ENCODE data around the gene OR2L13.
"Not testable (repeated sequence)": the region's sequence is repeated elsewhere in the genome, so short reads cannot be mapped to it uniquely, and the experiment has no call there.

Gene OR2L13, protein sequence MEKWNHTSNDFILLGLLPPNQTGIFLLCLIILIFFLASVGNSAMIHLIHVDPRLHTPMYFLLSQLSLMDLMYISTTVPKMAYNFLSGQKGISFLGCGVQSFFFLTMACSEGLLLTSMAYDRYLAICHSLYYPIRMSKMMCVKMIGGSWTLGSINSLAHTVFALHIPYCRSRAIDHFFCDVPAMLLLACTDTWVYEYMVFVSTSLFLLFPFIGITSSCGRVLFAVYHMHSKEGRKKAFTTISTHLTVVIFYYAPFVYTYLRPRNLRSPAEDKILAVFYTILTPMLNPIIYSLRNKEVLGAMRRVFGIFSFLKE

GRCh38 chr1:248094884-248095283 lies at the start of gene OR2L13:
Gene OR2L13, plus strand, starts transcription at chr1:248095184. Its CDS starts 4,192 bp downstream, at chr1:248099376.
- DNase-seq (ENCODE audit: low read depth in 2 of 2) = no peak

- DNase-seq (ENCODE audit: low read depth in 2 of 2) = no peak
These were observed 49.8 kb upstream of the OR2L13 start for GRCh38 chr1:248045209-248045608.

GRCh38 chr1:248046536-248046935 lies 48.4 kb upstream of the OR2L13 start, which contains the start of gene OR2L3:
Gene OR2L3, plus strand, starts transcription at chr1:248046836. Its CDS starts 13,846 bp downstream, at chr1:248060682.
- no peak for DNase-seq (ENCODE audit: low read depth in 2 of 2)

DNA sequence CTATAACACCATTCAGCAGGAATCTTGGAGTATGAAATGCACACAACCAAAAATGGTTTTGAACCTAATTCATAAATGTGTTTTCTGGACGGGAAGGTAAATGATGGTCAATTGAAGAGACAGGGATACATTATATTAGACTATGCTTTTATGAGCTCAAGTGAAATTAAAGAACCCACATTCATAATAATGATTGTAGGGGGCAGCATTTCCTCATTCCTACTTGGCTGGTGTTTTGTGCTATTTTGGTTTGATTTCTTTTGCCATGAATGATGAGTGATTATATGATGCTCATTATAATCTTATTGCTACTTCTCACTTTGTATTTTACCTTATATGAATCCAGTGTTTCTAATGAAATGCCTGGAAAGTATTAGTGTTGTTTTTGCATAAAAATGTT lies 48.0 kb upstream of the OR2L13 start:
- DNase-seq (ENCODE audit: low read depth in 2 of 2) = no peak

DNA sequence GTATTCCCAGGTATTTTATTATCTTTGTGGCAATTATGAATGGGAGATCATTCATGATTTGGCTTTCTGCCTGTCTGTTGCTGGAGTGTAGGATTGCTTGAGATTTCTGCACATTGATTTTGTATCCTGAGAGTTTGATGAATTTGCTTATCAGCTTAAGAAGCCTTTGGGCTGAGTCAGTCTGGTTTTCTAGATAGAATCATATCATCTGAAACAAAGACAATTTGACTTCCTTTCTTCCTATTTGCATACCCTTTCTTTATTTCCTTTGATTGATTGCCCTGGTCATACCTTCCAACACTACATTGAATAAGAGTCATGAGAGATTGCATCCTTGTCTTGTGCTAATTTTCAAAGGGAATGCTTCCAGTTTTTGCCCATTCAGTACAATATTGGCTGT lies 40.3 kb upstream of the OR2L13 start:
- no peak for DNase-seq (ENCODE audit: low read depth in 2 of 2)

DNA sequence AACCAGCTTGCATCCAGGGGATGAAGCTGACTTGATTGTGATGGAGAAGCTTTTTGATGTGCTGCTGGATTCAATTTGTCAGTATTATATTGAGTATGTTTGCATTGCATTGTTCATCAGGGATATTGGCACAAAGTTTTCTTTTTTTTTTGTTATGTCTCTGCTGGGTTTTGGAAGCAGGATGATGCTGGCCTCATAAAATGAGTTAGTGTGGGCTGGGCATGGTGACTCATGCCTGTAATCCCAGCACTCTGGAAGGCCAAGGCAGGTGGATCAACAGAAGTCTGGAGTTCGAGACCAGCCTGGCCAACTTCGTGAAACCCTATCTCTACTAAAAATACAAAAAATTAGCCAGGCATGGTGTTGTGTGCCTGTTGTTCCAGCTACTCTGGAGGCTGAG lies 39.7 kb upstream of the OR2L13 start:
- no peak for DNase-seq (ENCODE audit: low read depth in 2 of 2)

DNA sequence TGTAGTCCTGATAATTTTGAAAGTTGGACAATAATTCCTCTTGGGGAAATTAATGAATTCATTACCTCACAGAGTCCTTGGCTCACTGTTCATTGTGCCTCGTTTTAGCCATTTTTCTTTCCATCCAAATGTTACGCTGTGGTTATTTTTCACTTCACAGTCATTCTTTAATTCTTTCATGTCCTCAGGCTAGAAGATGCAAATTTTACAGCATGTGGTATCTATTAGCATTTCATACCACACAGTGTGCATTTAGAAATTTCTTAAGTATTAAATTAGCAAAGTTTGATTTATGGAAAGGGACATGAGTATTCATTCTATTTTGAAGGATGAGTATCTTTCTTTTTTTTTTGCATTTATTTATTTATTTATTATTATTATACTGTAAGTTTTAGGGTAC lies 29.9 kb upstream of the OR2L13 start:
- DNase-seq (ENCODE audit: low read depth in 2 of 2) = no peak

- DNase-seq (ENCODE audit: low read depth in 2 of 2) = no peak
These were observed 29.4 kb upstream of the OR2L13 start for GRCh38 chr1:248065604-248066003.

GRCh38 chr1:248083864-248084263 lies 11.1 kb upstream of the OR2L13 start:
- DNase-seq (ENCODE audit: low read depth in 2 of 2) = not testable (repeated sequence)

- DNase-seq (ENCODE audit: low read depth in 2 of 2) = no peak
These were observed 3.5 kb downstream of the OR2L13 start for GRCh38 chr1:248098529-248098928.

- DNase-seq (ENCODE audit: low read depth in 2 of 2) = no peak
These were observed 7.9 kb downstream of the OR2L13 start for GRCh38 chr1:248102847-248103246.

DNA sequence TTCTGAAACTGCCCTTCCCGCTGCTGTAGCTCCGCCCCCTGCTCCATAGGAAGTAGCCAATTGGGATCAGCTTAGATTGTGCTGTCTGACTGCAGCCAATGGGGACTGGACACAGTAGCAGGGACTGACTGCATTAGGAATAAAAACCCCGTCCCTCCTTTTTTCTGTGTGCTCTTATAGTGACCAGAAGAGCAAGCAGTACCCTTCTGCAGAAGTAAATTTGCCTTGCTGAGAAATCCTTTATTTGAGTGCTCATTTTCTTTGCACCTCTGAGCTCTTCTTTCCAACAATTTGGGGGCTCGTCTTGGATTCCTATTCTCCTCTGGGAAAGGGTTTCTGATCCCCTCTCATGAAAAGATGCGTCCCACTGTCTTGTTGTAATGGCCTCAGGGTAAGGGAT lies 16.2 kb downstream of the OR2L13 start:
- no peak for DNase-seq (ENCODE audit: low read depth in 2 of 2)

DNA sequence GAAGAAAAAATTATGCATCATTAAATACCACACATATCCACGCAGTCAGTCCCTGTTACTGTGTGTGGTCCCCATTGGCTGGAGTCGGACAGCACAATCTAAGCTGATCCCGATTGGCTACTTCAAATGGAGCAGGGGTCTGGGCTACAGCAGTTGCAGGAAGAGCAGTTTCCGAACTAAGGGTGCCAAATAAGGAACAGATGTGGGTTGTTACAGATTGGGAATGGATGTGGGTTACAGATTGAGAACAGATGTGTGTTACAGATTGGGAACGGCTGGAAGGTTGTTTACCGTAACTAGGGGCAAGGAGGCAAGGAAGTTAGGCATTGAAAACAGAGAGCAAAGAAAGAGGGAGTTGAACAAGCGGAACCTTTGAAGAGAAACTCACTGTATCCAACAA lies 19.9 kb downstream of the OR2L13 start:
- DNase-seq (ENCODE audit: low read depth in 2 of 2) = no peak

DNA sequence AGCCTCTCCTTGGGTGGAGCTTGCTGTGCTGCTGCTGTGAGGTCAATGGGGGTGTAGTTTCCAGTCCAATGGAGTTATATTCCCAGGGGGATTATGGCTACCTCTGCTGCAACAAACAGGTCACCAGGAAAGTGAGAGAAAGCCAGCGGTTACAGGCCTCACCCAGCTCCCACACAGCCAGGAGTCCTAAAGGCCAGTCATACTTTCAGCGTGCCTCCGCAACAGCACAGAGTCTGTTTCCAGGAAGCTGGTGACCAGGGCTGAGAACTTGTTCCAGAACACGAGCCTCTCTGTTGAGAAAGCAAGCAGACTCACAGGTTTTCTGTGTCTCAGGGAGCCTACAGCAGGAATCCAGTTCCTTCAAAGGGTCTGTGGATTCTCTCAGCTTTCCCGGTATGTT lies 32.7 kb downstream of the OR2L13 start:
- DNase-seq (ENCODE audit: low read depth in 2 of 2) = no peak

DNA sequence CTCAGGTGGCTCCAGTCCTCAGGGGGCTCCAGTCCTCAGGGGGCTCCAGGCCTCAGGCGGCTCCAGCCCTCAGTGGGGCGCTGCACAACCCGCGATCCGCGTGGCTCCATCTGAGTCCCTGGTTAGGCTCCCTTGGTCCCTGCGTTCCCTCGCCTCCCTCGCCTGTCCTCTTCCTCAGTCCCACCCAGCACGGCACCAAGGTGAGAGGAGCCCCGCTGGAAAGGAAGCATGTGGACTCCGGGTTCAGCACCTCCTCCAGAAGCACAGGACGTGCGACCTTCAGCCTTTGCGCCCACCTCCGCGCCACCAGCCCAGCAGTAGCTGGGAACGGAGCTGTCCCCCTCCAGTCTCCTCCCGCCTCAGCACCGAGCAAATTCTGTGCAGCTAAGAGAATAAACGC lies 41.8 kb downstream of the OR2L13 start:
- no peak for DNase-seq (ENCODE audit: low read depth in 2 of 2)

DNA sequence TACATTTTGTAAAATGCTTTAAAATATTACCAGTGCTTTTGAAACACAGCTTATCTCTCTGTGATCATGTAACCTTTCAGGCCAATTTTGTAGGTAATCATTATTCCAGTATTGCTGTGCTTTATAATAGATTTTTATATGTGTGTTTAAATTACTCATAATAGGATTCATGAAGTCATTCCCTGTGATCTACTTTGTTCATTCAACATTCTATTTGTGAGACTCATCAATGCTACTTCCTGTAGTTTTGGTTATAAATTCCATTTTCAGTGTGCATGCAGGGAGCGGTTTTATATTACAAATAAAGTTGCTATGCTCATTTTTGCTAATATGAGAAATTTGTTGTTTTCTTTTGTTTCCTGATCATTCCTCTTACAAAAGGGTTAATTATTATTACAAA lies 45.9 kb downstream of the OR2L13 start:
- no peak for DNase-seq (ENCODE audit: low read depth in 2 of 2)

DNA sequence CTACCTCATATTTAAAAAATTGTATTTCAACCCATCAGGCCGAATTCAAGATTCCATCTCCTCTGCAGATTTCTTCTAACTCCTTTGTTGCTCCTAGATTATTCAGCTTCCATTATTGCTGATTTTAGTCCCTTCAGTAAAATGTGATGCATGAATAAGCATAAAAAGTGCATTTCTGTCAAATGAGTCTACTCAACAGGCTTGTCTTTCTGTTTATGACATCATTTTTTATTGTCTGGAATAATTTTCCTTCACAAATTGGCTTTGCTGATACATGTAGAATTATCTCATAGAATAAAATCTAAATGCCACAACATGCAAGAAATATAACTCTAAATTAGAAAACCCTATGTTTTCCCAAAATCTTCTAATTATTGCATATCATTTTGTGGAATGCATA lies 48.3 kb downstream of the OR2L13 start:
- no peak for DNase-seq (ENCODE audit: low read depth in 2 of 2)

GRCh38 chr1:248144513-248145198 lies 49.7 kb downstream of the OR2L13 start, which contains the start of gene OR2M5:
Gene OR2M5, plus strand, starts transcription at chr1:248145148. Its CDS starts 0 bp downstream, at chr1:248145148.
- no peak for DNase-seq (ENCODE audit: low read depth in 2 of 2)

All from stimulated activated CD8-positive, alpha-beta memory T cell treated with anti-CD3 and anti-CD28 coated beads, Interleukin-15, amount 100 ng/mL, for 4 hours (primary cell).